ENCODE measurements around the gene BCAS4.

BCAS4 gene

DNA sequence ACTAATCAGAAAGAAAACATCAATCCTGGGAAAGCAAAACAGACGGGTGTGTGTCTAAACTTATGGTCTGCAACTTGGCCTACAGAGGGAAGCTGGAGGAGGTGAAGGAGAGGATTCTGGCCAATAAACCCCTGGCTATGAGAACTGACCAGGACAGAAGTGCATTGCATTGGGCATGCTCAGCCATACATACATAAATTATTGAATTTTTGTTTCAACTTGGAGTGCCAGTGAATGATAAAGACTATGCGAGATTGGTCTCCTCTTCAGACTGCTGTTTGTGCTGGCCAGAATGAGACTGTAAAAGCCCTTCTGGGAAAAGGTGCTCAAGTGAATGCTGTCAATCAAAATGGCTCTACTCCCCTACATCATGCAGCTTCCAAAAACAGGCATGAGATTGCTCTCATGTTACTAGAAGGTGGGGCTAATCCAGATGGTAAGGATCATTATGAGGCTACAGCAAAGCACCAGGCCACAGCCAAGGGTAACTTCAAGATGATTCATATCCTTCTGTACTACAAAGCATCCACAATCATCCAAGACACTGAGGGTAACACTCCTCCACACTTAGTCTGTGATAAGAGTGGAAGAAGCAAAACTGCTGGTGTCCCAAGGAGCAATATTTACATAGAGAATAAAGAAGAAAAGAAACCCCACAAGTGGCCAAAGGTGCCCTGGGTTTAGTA, 119.0 kb downstream of the BCAS4 start:
- DNase-seq (ENCODE audit: low read depth): no peak

DNA sequence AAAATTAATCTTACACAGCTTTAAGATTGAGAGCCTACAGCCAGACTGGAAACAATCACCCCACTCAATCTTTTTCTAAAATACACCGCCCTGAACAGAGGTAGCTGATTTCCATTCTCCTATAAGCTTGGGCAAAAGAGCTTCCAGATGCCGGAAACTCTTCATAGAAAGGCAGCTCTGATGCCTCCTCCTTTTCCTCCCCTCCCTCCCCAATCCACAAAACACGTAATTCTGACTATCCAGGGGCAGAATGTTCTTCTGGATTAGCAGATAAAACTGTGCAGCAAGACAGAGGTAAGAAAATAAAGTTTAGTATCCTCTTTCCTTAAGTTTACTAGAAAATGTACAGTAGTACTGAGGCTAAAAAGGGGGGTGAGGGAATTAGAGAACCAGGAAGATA, 120.6 kb downstream of the BCAS4 start:
- DNase-seq (ENCODE audit: low read depth): no peak

DNA sequence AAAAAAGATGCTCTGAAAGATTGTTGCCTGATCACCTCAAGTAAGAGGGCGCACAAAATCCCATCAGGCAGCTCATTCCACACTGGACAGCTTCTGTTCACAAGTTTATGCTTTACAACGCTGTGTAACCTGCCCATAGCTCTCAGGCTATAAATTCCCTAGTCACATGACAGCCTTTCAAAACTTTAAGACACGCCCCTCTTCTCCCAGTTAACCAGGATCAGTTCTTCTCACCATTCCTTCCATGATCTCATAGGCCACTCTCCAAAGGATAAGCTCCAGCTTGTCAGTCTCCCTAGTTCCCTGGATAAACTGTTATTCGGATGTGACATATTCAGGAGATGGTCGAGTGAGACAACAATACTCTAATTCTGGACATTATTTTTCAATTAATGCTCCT, 121.4 kb downstream of the BCAS4 start:
- no peak for DNase-seq (ENCODE audit: low read depth)

DNA sequence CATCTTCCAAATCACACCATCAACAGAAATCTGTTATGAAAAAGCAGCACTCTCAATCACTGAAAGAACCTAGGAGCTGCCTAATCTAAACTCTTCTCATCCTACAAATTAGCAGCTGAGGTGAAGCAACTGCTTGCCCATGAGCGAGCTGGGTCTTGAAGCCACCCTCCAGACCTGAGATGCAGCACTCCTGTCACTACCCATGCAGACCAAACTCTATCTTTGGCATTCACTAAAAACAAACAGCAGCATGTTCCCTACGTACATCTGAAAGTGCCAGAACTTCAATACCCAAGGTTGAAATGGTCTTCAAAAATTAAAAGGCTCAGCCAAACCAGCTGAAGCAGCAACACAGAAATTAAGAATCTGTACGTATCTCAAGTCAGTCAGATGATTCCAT, 122.1 kb downstream of the BCAS4 start:
- DNase-seq (ENCODE audit: low read depth): no peak

- DNase-seq (ENCODE audit: low read depth): no peak
Measured at GRCh38 chr20:50918403-50918802, 123.5 kb downstream of the BCAS4 start.

- no peak for DNase-seq (ENCODE audit: low read depth)
Measured at GRCh38 chr20:50919567-50919966, 124.7 kb downstream of the BCAS4 start.

GRCh38 chr20:50920997-50921396, 126.1 kb downstream of the BCAS4 start:
- DNase-seq (ENCODE audit: low read depth): no peak

DNA sequence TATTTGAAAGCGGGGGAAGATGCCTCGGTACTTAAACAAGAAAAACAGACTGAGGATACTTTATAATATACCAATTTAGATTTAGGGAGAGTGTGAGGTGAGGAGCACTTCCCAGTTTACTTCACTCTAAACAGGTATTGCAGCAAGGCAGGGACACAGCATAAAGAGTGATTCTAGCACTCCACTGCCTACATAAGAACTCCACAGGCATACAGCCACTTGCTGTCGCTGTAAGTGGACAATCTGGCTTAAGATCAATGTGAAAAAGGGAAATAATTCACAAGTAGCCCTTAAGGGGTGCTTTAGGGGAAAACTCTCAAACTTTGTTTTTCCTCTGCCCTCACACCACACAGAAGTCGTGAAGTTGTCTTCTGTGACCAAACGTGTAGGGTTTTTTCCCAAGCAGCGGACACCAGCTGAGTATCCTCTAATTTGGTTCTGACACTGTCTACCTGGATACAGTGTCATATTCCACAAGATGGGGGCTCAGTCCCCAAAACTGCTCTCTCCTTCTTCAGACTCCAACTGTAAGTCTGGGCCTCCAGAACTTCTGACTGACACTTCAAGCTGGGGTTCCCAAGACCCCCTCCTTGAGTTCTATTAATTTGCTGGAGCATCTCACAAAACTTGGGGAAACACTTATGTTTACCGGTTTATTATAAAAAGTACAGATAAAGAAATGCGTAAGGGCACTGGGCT, 127.1 kb downstream of the BCAS4 start:
- DNase-seq (ENCODE audit: low read depth): no peak

DNA sequence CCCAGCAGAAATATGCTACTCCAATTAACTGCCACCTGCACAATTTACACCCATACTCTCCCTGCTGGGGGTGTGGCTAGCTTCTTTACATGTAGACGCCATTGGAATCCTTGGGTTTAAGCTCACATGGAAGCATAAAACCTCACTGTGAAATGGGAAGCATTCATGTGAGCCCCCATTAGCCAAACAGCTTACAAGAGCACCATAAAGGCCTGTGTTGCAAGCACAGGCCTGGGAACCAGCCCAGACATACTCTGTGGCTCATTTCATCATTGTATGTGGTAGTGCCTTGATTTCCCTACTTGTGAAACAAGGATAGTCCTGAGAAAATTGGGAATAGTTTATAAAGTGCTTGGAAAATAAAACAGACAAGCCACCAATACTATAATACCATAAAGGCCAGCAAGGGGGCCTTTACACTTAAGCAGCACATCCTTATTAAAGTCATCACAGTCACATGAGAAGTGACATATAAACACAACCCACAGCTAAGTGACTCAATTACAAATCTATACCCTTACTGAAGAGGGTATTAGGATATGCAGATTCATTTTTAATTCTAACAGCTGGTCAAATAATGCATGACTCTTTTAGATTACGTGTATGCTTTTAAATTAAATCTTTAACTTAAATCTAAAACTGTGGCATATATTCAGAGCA, 129.5 kb downstream of the BCAS4 start:
- DNase-seq (ENCODE audit: low read depth): no peak

DNA sequence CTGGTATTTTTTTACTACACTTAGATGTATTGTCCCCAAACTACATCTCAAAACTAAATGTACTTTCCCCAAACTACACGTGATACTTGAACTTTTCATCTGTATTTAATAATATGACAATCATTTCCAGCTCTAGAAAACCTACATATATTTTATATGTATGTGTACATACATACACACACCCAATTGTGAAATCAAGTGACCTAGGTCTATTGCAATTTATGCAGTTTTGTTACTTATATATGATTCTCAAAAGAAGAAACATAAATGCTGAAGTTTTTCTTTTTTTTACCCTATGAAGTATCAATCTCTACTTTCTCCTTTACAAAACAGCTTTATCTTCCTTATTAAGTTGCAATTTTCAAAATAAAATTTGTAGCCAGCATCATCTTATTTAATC, 131.7 kb downstream of the BCAS4 start:
- no peak for DNase-seq (ENCODE audit: low read depth)

All from activated gamma-delta T cell treated with anti-CD3 and anti-CD28 coated beads, Interleukin-2, amount 50 U/mL, for 16 hours (primary cell).